Measurements from ENCODE around the gene SLC25A4.
A peak's percentile ranks its signal among the peaks of the same experiment; 100 is the strongest.
"Not testable (repeated sequence)": the region's sequence is repeated elsewhere in the genome, so short reads cannot be mapped to it uniquely, and the experiment has no call there.

Gene SLC25A4

GRCh38 chr4:185179488-185179887, 36.4 kb downstream of the SLC25A4 start:
- DNase-seq (ENCODE audit: low read depth in 2 of 2) = no peak

- no peak for DNase-seq (ENCODE audit: low read depth in 2 of 2)
Observed at GRCh38 chr4:185182239-185182638, 39.2 kb downstream of the SLC25A4 start.

- DNase-seq (ENCODE audit: low read depth in 2 of 2) = peak; percentile 56 to 66
Observed at GRCh38 chr4:185183622-185184281, 40.7 kb downstream of the SLC25A4 start.

- no peak for DNase-seq (ENCODE audit: low read depth in 2 of 2)
Observed at GRCh38 chr4:185186769-185187168, 43.7 kb downstream of the SLC25A4 start.

GRCh38 chr4:185189606-185190305, 46.7 kb downstream of the SLC25A4 start:
- DNase-seq (ENCODE audit: low read depth in 2 of 2) = no peak

GRCh38 chr4:185190306-185190856, 47.3 kb downstream of the SLC25A4 start:
- no peak for DNase-seq (ENCODE audit: low read depth in 2 of 2)

- no peak for DNase-seq (ENCODE audit: low read depth in 2 of 2)
Observed at GRCh38 chr4:185192059-185192458, 49.0 kb downstream of the SLC25A4 start.

- DNase-seq (ENCODE audit: low read depth in 2 of 2) = no peak
Observed at GRCh38 chr4:185194924-185195888, 52.1 kb downstream of the SLC25A4 start.

GRCh38 chr4:185196437-185196836, 53.4 kb downstream of the SLC25A4 start:
- DNase-seq (ENCODE audit: low read depth in 2 of 2) = no peak

- DNase-seq (ENCODE audit: low read depth in 2 of 2) = not testable (repeated sequence)
Observed at GRCh38 chr4:185198189-185198588, 55.1 kb downstream of the SLC25A4 start.
